Epidermal melanocyte (primary cell): ENCODE results near the gene SULT1A1.
"Not testable (repeated sequence)": the region's sequence is repeated elsewhere in the genome, so short reads cannot be mapped to it uniquely, and the experiment has no call there.

Source experiments
- DNase-seq: peaks from one replicate; pipeline ENCODE4 v3.0.0; 2011; ENCODE audit warnings: low spot score; ENCODE audit not compliant: insufficient read length

SULT1A1 gene

GRCh38 chr16:28591355-28591754, 18.5 kb downstream of the SULT1A1 start:
- no peak for DNase-seq

GRCh38 chr16:28590384-28591340, 19.2 kb downstream of the SULT1A1 start:
- no peak for DNase-seq

DNA sequence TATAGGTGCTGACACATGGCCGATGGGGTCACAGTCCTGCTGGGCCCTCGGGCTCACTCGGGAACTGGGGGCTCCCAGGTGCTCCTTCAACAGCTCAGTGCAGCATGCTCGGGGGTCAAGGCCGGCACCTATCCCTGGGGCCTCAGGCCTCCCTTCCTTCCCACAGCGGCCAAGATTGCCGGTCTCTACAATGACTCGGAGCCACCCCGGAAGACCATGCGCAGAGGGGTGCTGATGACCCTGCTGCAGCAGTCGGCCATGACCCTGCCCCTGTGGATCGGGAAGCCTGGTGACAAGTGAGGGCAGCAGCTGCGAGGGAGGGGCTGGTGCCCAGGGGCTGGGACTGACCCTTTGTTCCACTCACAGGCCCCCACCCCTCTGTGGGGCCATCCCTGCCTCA, 19.9 kb downstream of the SULT1A1 start:
- no peak for DNase-seq

GRCh38 chr16:28589069-28589468, 20.8 kb downstream of the SULT1A1 start:
- no peak for DNase-seq

DNA sequence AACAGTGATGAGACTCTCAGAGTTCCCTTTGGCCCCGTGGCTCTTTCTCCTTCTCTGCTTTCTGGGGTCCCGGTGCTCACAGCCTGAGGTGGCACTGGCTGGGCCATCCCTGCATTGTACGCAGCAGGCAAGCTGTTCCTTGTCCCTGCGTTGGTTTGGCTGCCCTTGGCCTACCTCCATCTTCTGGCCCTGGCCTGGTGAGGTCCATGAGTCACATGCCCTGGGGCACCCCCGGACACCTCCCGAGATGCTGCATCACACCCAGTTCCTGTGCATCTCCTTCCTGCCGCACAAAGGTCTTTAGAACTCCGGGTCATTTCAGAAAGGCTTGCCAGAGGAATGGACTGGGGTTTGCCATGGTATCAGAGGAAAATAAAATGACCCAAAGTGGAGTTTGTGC, 22.5 kb downstream of the SULT1A1 start:
- DNase-seq = no peak

GRCh38 chr16:28586466-28586865, 23.4 kb downstream of the SULT1A1 start:
- DNase-seq = no peak

- DNase-seq = no peak
These were observed 24.2 kb downstream of the SULT1A1 start for GRCh38 chr16:28585674-28586073.

DNA sequence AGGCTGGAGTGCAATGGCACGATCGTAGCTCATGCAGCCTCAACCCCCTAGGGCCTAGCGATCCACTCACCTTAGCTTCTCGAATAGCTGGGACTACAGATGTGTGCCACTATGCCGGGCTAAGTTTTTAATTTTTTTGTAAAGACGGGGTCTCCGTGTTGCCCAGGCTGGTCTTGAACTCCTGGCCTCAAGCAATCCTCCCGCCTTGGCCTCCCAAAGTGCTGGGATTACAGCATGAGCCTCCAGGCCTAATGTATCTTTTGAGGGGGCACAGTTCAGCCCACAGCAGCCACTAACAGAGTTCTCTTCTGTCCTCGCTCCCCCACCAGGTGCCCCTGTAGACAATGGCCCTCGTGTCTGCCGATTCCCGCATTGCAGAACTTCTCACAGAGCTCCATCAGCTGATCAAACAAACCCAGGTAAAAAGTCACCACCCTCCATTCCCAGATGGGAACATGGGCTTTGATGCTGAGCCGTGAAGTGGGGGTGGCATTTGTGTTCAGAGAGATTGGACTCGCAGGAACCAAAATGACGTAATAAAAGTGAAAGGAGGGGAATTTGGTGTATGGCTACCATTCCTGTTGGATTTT, 29.0 kb downstream of the SULT1A1 start:
- no peak for DNase-seq

- no peak for DNase-seq
These were observed 34.3 kb downstream of the SULT1A1 start for GRCh38 chr16:28575446-28576109.

DNA sequence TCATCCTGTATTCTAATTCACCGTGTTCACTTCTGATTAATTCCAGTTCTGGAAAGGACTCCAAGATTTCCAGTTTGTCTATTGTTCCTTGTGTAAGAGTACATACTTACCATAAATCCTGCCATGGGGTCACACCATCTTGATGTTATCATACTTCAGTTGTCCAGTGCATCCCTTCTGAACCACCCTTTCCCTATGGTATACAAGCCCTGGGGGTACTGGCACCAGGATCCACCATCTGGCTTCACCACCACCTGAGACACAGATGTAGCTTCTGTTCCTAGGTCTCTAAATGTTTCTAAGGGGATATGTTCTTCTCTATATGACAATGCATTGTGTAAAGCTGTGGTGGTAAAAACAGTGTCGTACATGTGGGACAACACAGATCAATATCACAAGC, 34.9 kb downstream of the SULT1A1 start:
- DNase-seq = no peak

DNA sequence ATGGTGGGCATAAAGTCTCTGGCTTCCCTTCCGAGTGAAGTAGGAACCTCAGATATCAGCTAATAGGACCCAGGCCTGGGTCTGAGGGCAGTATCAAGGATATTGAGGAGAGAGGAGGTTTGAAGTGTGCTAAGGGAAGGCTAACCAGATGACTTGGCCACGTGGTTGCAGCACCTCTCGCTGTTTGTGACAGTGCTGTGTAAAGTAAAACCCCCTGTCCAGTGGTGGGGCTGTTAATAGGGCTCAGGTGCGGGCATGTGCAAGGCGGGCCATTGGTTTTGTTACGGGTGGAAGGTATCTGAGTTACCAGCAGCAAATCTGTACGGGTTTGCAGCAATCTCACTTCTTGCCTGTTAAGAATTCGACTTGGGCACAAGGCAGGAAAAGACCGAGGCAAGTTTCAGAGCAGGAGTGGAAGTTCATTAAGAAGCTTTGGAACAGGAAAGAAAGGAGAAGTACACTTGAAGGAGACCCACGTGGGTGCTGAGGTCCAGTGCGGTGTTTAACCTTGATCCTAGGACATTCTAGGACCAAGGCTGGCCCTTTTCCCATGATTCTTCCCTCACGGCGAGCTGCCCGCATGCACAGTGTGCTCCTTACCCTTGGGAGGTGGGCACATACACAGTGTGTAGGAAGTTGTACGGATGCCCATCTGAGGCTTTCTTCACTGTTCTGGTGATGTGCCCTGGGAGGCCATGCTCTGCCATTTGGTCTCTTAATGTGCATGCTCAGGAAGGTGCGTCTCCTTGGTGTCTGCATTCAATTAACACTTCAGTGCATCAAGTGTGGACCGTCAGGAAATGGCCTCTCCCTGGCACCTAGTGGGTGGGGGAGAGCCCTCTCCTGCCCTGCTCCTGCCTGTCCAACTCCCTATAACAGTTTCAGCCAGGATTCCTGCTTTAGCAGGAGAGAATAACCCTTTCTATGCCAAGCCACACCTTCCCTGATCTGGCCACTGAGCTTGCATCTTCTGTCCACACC, 35.8 kb downstream of the SULT1A1 start:
- no peak for DNase-seq

DNA sequence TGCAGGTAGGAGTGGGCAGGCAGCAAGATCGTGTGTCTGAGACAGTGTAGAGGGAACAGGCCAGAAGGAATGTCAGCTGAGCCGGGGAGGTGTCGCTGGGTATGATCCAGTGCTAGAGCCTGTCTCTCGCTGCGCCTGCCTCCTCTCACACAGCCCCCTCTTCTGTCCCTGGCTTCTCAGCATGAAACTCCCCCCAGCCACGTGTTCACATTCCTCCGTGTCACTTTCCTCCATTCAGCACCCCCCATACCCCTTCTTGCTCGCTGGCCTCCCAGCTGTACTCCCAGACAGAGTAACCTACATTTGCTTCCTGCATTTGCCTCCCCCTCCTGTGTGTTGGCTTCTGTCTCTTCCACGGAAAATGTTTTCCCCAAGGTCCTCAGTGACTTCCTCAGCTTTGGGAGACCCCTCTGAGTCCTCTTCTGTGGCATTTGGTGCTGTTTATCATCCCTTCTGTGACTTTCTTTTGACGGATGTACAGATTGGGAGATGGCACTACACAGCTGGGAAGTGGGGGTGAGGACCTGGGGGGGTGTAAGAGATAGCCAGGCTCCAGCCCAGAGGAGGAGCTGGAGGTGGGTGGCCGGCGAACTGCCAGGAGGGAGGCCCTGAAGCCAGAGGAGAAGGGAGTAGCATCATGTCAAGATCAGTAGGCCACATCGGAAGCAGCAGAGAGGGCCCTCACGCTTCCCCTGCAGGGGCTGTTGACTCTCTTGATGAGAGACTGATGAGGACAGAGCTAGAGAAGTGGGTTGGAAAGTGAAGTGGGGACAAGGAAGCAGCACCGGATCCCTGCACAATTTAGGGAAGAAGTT, 36.9 kb downstream of the SULT1A1 start:
- DNase-seq = no peak

- no peak for DNase-seq
These were observed 39.7 kb downstream of the SULT1A1 start for GRCh38 chr16:28569968-28570752.

DNA sequence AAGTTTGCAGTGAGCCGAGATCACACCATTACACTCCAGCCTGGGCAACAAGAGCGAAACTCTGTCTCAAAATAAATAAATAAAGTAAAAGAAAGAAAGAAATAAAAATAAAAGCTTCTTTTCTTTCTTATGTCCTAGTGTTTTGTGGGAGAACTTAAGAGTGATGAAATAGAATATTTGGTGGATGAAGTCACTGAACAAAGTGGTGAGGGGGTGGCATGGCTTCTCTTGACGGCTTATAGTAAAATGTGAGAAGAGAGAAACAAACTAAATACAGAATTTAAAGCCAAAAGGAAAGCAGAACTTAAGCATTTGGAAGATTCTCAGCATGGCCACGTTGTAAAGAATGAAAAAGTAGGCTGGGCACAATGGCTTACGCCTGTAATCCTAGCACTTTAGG, 40.8 kb downstream of the SULT1A1 start:
- DNase-seq = no peak

DNA sequence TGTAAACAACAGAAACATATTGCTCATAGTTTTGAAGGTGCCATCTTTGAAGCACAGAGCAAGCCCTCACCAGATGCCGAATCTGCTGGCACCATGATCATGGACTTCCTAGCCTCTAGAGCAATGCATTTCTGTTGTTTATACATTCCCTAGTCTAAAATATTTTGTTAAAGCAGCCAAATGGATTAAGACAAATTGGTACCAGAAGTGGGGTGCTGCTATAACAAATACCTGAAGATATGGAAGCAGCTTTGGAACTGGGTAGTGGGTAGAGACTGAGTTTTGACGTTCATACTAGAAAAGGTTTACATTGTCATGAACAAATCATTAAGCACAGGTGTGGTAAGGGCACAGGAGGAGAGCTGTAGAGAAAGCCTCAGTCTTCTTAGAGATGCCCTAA, 42.6 kb downstream of the SULT1A1 start:
- DNase-seq = no peak

- DNase-seq = not testable (repeated sequence)
These were observed 43.5 kb downstream of the SULT1A1 start for GRCh38 chr16:28566233-28566925.

DNA sequence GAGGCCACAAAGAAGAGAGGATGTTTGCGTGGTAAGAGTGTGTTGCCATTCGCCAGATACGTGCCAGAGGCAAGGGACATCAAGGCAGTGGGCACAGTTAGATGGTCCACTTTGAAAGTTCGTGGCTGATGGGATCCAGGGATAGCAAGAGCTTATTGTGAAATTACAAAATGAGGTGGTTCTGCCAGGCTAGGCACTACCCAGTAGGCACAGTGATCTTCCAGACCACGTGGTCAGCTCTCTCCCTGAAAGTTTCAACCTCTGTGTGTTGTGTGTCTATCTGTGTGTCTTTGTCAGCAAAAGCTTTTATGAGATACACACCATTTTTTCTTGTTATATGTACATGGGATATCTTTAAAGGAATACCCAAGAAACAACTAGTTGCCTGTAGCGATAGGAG, 46.6 kb downstream of the SULT1A1 start:
- DNase-seq = no peak

DNA sequence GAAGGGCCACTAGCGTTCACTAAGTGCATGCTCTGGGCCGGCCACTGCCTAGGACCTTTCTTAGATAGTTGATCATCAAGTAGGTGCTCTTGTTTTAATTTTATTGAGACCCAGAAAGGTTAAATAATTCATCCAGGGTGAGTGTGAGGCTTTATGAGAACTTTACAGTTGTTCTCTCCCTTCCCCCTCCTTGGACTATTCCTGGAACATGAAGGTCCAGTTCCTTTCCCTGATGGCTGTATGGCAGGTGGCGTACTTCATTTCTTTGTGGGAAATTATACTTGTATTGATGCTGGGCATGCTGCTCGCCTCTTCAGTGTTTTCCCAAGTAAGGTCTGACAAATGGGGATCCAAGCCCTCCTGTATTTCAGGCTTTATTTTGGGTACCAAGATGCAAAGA, 47.6 kb downstream of the SULT1A1 start:
- DNase-seq = no peak
